ENCODE results near the gene LSS.

DNA sequence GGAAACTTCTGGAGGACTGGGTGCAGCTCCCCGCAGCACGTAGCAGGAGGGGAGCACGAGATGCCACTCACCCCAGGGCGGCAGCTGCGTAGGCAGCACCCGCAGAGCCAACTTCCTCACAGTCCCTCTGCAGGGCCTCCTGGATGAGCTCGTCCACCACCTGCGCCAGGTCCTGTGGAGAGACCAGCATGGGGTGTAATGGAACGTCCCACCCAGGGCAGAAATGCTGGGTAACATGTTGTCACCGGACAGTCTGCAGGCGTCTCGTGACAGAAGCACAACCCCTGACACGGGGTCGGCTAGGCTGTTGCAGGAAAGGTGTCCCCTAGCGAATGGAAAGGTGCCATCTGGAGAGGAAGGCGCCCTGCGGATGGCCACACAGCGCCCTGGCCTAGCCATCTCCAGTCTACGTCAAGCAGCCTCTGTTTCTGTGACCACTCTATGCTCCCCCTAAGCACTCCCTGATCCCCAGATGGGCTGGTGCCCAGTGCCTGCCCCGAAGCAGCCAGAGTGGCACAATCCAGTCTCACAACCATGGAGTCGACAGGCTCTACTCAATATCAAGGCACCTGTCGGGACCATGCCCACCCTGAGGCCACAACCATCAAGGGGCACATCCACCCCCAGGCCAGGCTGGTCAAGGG, 35.6 kb upstream of the LSS start:
- TF ChIP-seq, protein P1, sequence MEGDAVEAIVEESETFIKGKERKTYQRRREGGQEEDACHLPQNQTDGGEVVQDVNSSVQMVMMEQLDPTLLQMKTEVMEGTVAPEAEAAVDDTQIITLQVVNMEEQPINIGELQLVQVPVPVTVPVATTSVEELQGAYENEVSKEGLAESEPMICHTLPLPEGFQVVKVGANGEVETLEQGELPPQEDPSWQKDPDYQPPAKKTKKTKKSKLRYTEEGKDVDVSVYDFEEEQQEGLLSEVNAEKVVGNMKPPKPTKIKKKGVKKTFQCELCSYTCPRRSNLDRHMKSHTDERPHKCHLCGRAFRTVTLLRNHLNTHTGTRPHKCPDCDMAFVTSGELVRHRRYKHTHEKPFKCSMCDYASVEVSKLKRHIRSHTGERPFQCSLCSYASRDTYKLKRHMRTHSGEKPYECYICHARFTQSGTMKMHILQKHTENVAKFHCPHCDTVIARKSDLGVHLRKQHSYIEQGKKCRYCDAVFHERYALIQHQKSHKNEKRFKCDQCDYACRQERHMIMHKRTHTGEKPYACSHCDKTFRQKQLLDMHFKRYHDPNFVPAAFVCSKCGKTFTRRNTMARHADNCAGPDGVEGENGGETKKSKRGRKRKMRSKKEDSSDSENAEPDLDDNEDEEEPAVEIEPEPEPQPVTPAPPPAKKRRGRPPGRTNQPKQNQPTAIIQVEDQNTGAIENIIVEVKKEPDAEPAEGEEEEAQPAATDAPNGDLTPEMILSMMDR (IDR thresholded peaks at IDR 0.05), result no peak
- no peak for TF ChIP-seq EZH2 (IDR thresholded peaks at IDR 0.05)

Measured in neural progenitor cell (in vitro differentiated cells).